GM12878 (cell line): ENCODE measurements around the gene ARHGEF3. TPM values are rescaled to one million over a fixed set of nuclear protein-coding genes. Genes with fewer than 3 reads are reported as not detected.

Source experiments
- ATAC-seq: fragments of 200-7000 bp; cut with Tn5 transposase; 3 replicates; pipeline ENCODE4 v1.9.1; 2020; ENCODE audit warnings: mild to moderate bottlenecking, moderate library complexity
- BruUV-seq: library from RNA; stranded (reverse); fragments of 400-500 nt; replicated peaks from 2 replicates; lab custom pipeline; 2021; lab: Mats Ljungman, UMichigan
- CTCF ChIA-PET: fragments of 300-600 bp; sonication (Branson Sonifier 250); formaldehyde crosslinking; extraction: SDS; loops from one replicate; lab custom pipeline; 2021; ENCODE audit warnings: inconsistent platforms; lab: Yijun Ruan, JAX
- POLR2A ChIA-PET: fragments of 350-600 bp; formaldehyde crosslinking; extraction: SDS; loops from one replicate; lab custom pipeline; 2021; ENCODE audit warnings: inconsistent platforms; lab: Charles Lee
- RAD21 ChIA-PET: fragments of 300-600 bp; sonication (Branson Sonifier 250); formaldehyde crosslinking; loops from one replicate; lab custom pipeline; 2023; ENCODE audit warnings: antibody characterized with exemption; ENCODE audit not compliant: unreplicated experiment; lab: Charles Lee
- SMC1A ChIA-PET: fragments of 300-600 bp; sonication (Branson Sonifier 250); formaldehyde crosslinking; loops from one replicate; lab custom pipeline; 2023; ENCODE audit not compliant: unreplicated experiment, uncharacterized antibody; lab: Charles Lee
- DNase-seq: peaks from one replicate; pipeline ENCODE4 v3.0.0-alpha.2; 2011; ENCODE audit warnings: low read depth, low spot score
- FAIRE-seq: peaks from 3 replicates; lab custom pipeline; 2011; peaks lifted over from hg19 to GRCh38; lab: Jason Lieb, UNC
- H2AFZ ChIP-seq: 2 replicates; pipeline ENCODE4 v1.6.0; 2011; ENCODE audit warnings: low read depth, low read length, control low read depth; ENCODE audit not compliant: control insufficient read depth
- H3K27ac ChIP-seq: 2 replicates; pipeline ENCODE4 v1.5.1; 2011; ENCODE audit warnings: control low read depth; ENCODE audit not compliant: control insufficient read depth, insufficient read depth
- H3K27me3 ChIP-seq, 2 experiments: replicated peaks in 1 of 2; 2 replicates each; pipeline versions ENCODE4 v1.6.0 to v1.6.1; 2011; ENCODE audit warnings: low read length in 1 of 2; ENCODE audit not compliant: control insufficient read depth in 2 of 2, insufficient read depth in 2 of 2
- H3K36me3 ChIP-seq, 2 experiments: 2 replicates each; pipeline ENCODE4 v1.5.1; 2011; ENCODE audit warnings: low read length in 1 of 2; ENCODE audit not compliant: control insufficient read depth in 2 of 2, insufficient read depth in 2 of 2
- H3K4me1 ChIP-seq: 2 replicates; pipeline ENCODE4 v1.6.1; 2011; ENCODE audit warnings: mild to moderate bottlenecking, low read length, moderate library complexity, mixed read lengths; ENCODE audit not compliant: control insufficient read depth, insufficient read depth
- H3K4me2 ChIP-seq: 2 replicates; pipeline ENCODE4 v1.6.0; 2011; ENCODE audit warnings: control low read depth; ENCODE audit not compliant: control insufficient read depth, insufficient read depth
- H3K4me3 ChIP-seq: fragments of 200-600 bp; sonication (generic); 2 replicates; pipeline ENCODE4 v1.5.1; 2016
- H3K79me2 ChIP-seq: 2 replicates; pipeline ENCODE4 v1.6.0; 2011; ENCODE audit warnings: low read length; ENCODE audit not compliant: control insufficient read depth, insufficient read depth
- H3K9ac ChIP-seq: 2 replicates; pipeline ENCODE4 v1.8.0; 2011; ENCODE audit warnings: low read length, control low read depth, mixed read lengths; ENCODE audit not compliant: control insufficient read depth, insufficient read depth
- H3K9me3 ChIP-seq: replicated peaks from 3 replicates; pipeline ENCODE4 v1.5.1; 2011; ENCODE audit warnings: mild to moderate bottlenecking, low read length; ENCODE audit not compliant: control insufficient read depth, insufficient read depth
- H4K20me1 ChIP-seq: 2 replicates; pipeline ENCODE4 v1.6.0; 2011; ENCODE audit not compliant: control insufficient read depth, insufficient read depth
- BACH1 ChIP-seq: fragments of 450-650 bp; IDR thresholded peaks from 2 replicates; pipeline ENCODE4 v1.6.1; 2017; ENCODE audit warnings: mild to moderate bottlenecking, borderline replicate concordance
- CBX5 ChIP-seq: sonication (generic); IDR thresholded peaks from 2 replicates; pipeline ENCODE4 v1.6.1; 2016; ENCODE audit warnings: low read depth, moderate library complexity, mild to moderate bottlenecking, inconsistent platforms
- CEBPB ChIP-seq, 2 experiments: fragments of 150-350 bp in 1 of 2; IDR thresholded peaks; 2 replicates each; pipeline ENCODE4 v1.6.1; 2012 to 2014; ENCODE audit warnings: low read depth in 2 of 2, low read length in 2 of 2, borderline replicate concordance in 1 of 2, inconsistent platforms in 1 of 2
- CREM ChIP-seq: IDR thresholded peaks from 2 replicates; pipeline ENCODE4 v1.6.1; 2014; ENCODE audit warnings: antibody characterized with exemption, low read depth
- EED ChIP-seq: sonication (generic); IDR thresholded peaks from 2 replicates; pipeline ENCODE4 v1.6.1; 2016; ENCODE audit warnings: antibody characterized with exemption, low read depth
- GABPA ChIP-seq: IDR thresholded peaks from 2 replicates; pipeline ENCODE4 v1.6.1; 2014; ENCODE audit warnings: antibody characterized with exemption, low read depth, mild to moderate bottlenecking, inconsistent platforms
- HDGF ChIP-seq: fragments of 450-650 bp; IDR thresholded peaks from 2 replicates; pipeline ENCODE4 v1.6.1; 2016; ENCODE audit warnings: antibody characterized with exemption
- RAD21 ChIP-seq: IDR thresholded peaks from 2 replicates; pipeline ENCODE4 v1.6.1; 2011; ENCODE audit warnings: mild to moderate bottlenecking, low read depth, low read length, moderate library complexity; ENCODE audit not compliant: insufficient read depth
- ZNF274 ChIP-seq: IDR thresholded peaks from one replicate; pipeline ENCODE4 v1.8.0; 2011; ENCODE audit not compliant: insufficient read length, insufficient read depth
- WGBS: methylation state at CpG from one replicate; pipeline ENCODE4 v1.1.6; 2016; ENCODE audit warnings: low lambda C conversion rate; ENCODE audit not compliant: insufficient replicate concordance, insufficient coverage; ENCODE audit errors: missing lambda C conversion rate; 5-methylcytosine and 5-hydroxymethylcytosine counted together
- in situ Hi-C: fragments of 300-500 bp; cut with MboI; formaldehyde crosslinking; loops from 9 replicates; pipeline ENCODE4 v1.14.3; 2018; ENCODE audit warnings: mixed read lengths
- intact Hi-C: fragments of 100-400 bp; cut with micrococcal nuclease; formaldehyde crosslinking; loops from one replicate; pipeline ENCODE4 v1.14.2; 2022; ENCODE audit not compliant: unreplicated experiment
- polyA plus RNA-seq, 11 experiments: library from polyadenylated mRNA; depleted of rRNA in 4 of 11; unstranded in 6 of 11; stranded (reverse) in 5 of 11; fragments of >200 nt; fragmentation: Nextera tagmentation in 4 of 11; fragmentation: Illumina TruSeq in 1 of 11; extraction: Ambion mirVana in 4 of 11; extraction: Trizol in 1 of 11; gene quantifications; 1 replicate in 1 of 11; 2 replicates in 10 of 11; pipeline versions ENCODE4 v1.2.1 to v1.2.3, GENCODE V29; 2011 to 2016; ENCODE audit warnings: inconsistent platforms in 2 of 11, missing spikeins in 2 of 11, low read depth in 1 of 11
- total RNA-seq, 4 experiments: library from RNA; depleted of rRNA in 3 of 4; stranded (reverse); fragments of >200 nt in 3 of 4; fragmentation: Illumina TruSeq in 1 of 4; extraction: Trizol in 1 of 4; gene quantifications; 2 replicates each; pipeline versions ENCODE4 v1.2.1 to v1.2.3, GENCODE V29; 2013 to 2021
- TF ChIP-seq, protein P1 (sequence below): IDR thresholded peaks from 2 replicates; pipeline ENCODE4 v1.6.1; 2012; ENCODE audit warnings: low read depth, low read length, improper control_type of control experiment
- TF ChIP-seq, protein P2 (sequence below): IDR thresholded peaks from 2 replicates; pipeline ENCODE4 v1.6.1; 2011; ENCODE audit warnings: borderline replicate concordance, low read depth, mild to moderate bottlenecking, moderate library complexity, mixed read lengths, low read length; ENCODE audit not compliant: insufficient read depth; ENCODE audit errors: extremely low read length
- TF ChIP-seq, protein P3 (sequence below): IDR thresholded peaks from 2 replicates; pipeline ENCODE4 v1.6.1; 2012; ENCODE audit warnings: improper control_type of control experiment, low read depth, low read length; ENCODE audit not compliant: insufficient replicate concordance

The ARHGEF3 gene
- total and polyA plus RNA-seq, 10 of the 15 experiments (the other 5 are each of a cell fraction or from before 2014, with no cell fraction given), result 21.8 to 78.7 (median 56.2) TPM

DNA sequence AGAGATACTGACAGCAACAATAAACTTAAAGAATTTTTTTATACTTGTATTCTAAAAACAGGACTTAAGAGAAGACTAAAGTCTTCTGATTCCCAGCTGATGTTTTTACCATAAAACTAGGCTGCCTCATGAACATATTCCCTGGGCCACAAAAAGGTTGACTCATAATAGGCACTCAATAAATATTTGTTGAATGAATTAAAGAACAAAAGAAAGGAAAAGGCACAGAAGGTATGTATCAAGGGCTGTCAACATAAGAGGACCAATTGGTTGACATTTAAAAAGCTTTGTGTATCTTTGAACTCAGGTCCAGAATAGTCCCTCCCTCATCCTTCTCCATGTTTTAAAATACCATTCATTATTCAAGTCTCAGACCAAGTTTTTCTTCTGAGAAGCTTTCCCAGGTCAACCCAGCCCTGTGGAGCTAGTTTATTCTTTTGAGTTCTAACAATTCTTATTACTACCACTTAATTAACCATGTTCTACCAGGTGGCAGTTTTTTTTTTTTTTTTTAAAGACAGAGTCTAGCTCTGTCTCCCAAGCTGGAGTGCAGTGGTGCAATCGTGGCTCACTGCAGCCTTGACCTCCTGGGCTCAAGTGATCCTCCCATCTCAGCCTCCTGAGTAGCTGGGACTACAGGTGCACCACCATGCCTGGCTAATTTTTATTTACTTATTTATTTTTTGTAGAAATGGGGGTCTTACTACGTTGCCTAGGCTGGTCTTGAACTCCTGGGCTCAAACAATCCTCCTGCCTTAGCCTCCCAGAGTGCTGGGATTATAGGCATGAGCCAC, 17.5 kb upstream of the ARHGEF3 start:
- in situ Hi-C loops, result no loop called here
- no peak for ATAC-seq
- TF ChIP-seq RAD21 (no peak), CBX5 (no peak), EED (no peak), GABPA (no peak), ZNF274 (no peak), CEBPB (IDR thresholded peaks at IDR 0.05; ENCODE audit: borderline replicate concordance in 1 of 2, low read depth in 2 of 2, low read length in 2 of 2) (no peak), BACH1 (no peak), HDGF (no peak), CREM (no peak)
- TF ChIP-seq, protein P1, sequence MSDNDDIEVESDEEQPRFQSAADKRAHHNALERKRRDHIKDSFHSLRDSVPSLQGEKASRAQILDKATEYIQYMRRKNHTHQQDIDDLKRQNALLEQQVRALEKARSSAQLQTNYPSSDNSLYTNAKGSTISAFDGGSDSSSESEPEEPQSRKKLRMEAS, result no peak
- TF ChIP-seq, protein P2, sequence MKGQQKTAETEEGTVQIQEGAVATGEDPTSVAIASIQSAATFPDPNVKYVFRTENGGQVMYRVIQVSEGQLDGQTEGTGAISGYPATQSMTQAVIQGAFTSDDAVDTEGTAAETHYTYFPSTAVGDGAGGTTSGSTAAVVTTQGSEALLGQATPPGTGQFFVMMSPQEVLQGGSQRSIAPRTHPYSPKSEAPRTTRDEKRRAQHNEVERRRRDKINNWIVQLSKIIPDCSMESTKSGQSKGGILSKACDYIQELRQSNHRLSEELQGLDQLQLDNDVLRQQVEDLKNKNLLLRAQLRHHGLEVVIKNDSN, result no peak
- TF ChIP-seq, protein P3, sequence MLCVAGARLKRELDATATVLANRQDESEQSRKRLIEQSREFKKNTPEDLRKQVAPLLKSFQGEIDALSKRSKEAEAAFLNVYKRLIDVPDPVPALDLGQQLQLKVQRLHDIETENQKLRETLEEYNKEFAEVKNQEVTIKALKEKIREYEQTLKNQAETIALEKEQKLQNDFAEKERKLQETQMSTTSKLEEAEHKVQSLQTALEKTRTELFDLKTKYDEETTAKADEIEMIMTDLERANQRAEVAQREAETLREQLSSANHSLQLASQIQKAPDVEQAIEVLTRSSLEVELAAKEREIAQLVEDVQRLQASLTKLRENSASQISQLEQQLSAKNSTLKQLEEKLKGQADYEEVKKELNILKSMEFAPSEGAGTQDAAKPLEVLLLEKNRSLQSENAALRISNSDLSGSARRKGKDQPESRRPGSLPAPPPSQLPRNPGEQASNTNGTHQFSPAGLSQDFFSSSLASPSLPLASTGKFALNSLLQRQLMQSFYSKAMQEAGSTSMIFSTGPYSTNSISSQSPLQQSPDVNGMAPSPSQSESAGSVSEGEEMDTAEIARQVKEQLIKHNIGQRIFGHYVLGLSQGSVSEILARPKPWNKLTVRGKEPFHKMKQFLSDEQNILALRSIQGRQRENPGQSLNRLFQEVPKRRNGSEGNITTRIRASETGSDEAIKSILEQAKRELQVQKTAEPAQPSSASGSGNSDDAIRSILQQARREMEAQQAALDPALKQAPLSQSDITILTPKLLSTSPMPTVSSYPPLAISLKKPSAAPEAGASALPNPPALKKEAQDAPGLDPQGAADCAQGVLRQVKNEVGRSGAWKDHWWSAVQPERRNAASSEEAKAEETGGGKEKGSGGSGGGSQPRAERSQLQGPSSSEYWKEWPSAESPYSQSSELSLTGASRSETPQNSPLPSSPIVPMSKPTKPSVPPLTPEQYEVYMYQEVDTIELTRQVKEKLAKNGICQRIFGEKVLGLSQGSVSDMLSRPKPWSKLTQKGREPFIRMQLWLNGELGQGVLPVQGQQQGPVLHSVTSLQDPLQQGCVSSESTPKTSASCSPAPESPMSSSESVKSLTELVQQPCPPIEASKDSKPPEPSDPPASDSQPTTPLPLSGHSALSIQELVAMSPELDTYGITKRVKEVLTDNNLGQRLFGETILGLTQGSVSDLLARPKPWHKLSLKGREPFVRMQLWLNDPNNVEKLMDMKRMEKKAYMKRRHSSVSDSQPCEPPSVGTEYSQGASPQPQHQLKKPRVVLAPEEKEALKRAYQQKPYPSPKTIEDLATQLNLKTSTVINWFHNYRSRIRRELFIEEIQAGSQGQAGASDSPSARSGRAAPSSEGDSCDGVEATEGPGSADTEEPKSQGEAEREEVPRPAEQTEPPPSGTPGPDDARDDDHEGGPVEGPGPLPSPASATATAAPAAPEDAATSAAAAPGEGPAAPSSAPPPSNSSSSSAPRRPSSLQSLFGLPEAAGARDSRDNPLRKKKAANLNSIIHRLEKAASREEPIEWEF, result no peak

More for the DNA sequence above, 17.5 kb upstream of the ARHGEF3 start:
- Histone ChIP-seq H3K4me1 (no peaks in the 10 kb centered on the region; the same call in 1 of the 2 replicates), H3K4me3 (no peak overlapping the region), H4K20me1 (peaks cover 4% of the 10 kb centered on the region), H3K79me2 (no peaks in the 10 kb centered on the region), H2AFZ (no peak overlapping the region), H3K9ac (no peak overlapping the region), H3K27ac (no peak overlapping the region), H3K4me2 (no peak overlapping the region), H3K27me3 (peaks cover 0 to 2% of the 10 kb centered on the region in 2 experiments; a peak in 1 of 4 replicates), H3K36me3 (no peaks in the 10 kb centered on the region), H3K9me3 (no peaks in the 10 kb centered on the region)
- DNase-seq, result no peak
- WGBS, result 6% methylated on average over 2 of the region's 2 CpGs
- CTCF ChIA-PET, result interaction anchor here (1.0 to 5.0 kb wide), 8 partner anchors 12 to 258 kb away, joined by 3 to 24 read pairs (median 4); partner anchors contain the start of gene ARHGEF3
- FAIRE-seq, result no peak
- BruUV-seq, result no TSS peak
- intact Hi-C loops, result no loop called here
- POLR2A ChIA-PET, result interaction anchor here (1.0 to 1.1 kb wide), 2 partner anchors 17 to 97 kb away, joined by 3 read pairs; no protein-coding TSS in a partner anchor
- SMC1A ChIA-PET, result interaction anchor here (0.7 to 3.7 kb wide), 7 partner anchors 11 to 170 kb away, joined by 3 to 13 read pairs (median 6); no protein-coding TSS in a partner anchor
- RAD21 ChIA-PET, result interaction anchor here (1.2 to 3.0 kb wide), 4 partner anchors 18 to 169 kb away, joined by 3 to 9 read pairs (median 6); partner anchors contain the start of gene ARHGEF3
